Muscle layer of colon (tissue), 2 donors: ENCODE measurements around the gene SNX25.

ENCODE experiments used
- H3K27ac ChIP-seq: one replicate; pipeline ENCODE4 v1.7.0; 2013; ENCODE audit warnings: low read depth, mild to moderate bottlenecking, low read length, moderate library complexity
- H3K27me3 ChIP-seq, 2 donors: one replicate each; pipeline ENCODE4 v1.7.0; 2013; ENCODE audit warnings: low read length in 2 of 2, mild to moderate bottlenecking in 2 of 2; ENCODE audit not compliant: insufficient read depth in 2 of 2, control insufficient read depth in 1 of 2
- H3K36me3 ChIP-seq: one replicate; pipeline ENCODE4 v1.7.0; 2013; ENCODE audit warnings: mild to moderate bottlenecking, low read length; ENCODE audit not compliant: insufficient read depth
- H3K4me1 ChIP-seq: one replicate; pipeline ENCODE4 v1.7.0; 2013; ENCODE audit warnings: mild to moderate bottlenecking, low read length; ENCODE audit not compliant: insufficient read depth
- H3K4me3 ChIP-seq, 2 donors: one replicate each; pipeline ENCODE4 v1.7.0; 2013; ENCODE audit warnings: low read length in 2 of 2, low read depth in 1 of 2, mild to moderate bottlenecking in 1 of 2, moderate library complexity in 1 of 2
- H3K9ac ChIP-seq: one replicate; pipeline ENCODE4 v1.7.0; 2013; ENCODE audit warnings: low read length
- H3K9me3 ChIP-seq: one replicate; pipeline ENCODE4 v1.7.0; 2013; ENCODE audit warnings: mild to moderate bottlenecking, low read length
- donor health status: abdominal sarcoma.
- donor health status: Adenocarcinoma of cecum.

SNX25 gene

DNA sequence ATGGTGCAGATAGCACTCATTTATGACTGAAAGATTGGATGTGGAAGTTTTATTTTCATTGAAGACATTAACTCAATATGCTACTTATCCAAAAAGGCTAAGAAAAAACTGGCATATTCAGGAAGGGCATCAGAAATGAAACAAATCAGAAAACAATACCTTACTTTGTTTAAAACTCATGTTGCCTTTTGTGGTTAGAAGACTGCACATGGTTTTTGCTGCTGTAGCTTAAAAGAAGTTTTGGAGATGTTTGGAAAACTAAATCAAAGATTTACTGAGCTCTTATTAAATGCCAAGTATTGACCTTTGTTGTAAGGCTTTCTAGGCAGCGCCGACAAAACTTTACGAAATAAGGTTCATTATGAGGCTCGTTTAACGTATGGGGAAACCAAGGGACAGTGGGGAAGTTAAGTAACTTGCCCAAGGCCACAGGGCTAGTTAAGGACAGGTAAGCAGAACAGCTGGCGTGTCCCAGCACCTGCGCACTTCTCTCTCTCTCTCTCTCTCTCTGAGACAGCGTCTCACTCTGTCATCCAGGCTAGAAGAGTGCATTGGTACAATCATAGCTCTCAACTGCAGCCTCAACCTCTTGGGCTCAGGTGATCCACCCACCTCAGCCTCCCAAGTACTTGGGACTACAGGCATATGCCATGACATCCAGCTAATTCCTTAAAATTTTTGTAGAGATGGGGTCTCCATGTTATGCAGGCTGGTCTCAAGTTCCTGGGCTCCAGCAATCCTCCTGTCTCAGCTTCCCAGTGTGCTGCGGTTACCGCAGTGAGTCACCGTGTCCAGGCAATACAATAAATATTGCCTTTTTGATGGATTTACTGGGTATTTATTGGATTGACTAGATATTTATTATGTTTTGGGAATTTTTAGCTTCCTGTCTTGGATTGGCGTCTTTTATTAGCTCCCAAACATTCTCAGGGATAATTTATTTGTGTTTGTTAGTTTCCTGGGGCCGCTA, 170.2 kb downstream of the SNX25 start:
- H3K4me1 ChIP-seq: no peaks in the 10 kb centered on the region
- no peak overlapping the region for H3K4me3 ChIP-seq
- H3K27ac ChIP-seq: no peak overlapping the region
- no peaks in the 10 kb centered on the region for H3K9me3 ChIP-seq
- no peaks in the 10 kb centered on the region for H3K36me3 ChIP-seq
- H3K27me3 ChIP-seq: no peaks in the 10 kb centered on the region
- no peak overlapping the region for H3K9ac ChIP-seq

DNA sequence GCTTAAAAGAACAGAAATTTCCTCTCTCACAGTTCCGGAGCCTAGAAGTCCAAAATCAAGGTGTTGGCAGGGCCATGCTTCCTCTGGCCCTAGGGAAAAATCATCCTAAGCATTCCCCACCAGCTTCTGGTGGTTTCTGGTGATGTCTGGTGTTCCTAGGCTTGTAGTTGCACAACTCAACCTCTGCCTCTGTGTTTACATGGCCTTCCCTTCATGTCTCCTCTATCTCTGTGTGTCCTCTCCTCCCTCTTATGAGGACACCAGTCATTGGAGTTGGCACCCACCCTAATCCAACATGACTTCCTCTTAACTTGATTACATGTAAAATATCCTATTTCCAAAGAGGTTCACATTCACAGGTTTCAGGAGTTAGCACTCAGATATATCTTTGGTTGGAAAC, 170.9 kb downstream of the SNX25 start:
- no peak overlapping the region for H3K4me3 ChIP-seq
- H3K27ac ChIP-seq: no peak overlapping the region
- no peaks in the 10 kb centered on the region for H3K9me3 ChIP-seq
- H3K4me1 ChIP-seq: no peaks in the 10 kb centered on the region
- H3K36me3 ChIP-seq: no peaks in the 10 kb centered on the region
- H3K27me3 ChIP-seq: no peaks in the 10 kb centered on the region
- H3K9ac ChIP-seq: no peak overlapping the region

DNA sequence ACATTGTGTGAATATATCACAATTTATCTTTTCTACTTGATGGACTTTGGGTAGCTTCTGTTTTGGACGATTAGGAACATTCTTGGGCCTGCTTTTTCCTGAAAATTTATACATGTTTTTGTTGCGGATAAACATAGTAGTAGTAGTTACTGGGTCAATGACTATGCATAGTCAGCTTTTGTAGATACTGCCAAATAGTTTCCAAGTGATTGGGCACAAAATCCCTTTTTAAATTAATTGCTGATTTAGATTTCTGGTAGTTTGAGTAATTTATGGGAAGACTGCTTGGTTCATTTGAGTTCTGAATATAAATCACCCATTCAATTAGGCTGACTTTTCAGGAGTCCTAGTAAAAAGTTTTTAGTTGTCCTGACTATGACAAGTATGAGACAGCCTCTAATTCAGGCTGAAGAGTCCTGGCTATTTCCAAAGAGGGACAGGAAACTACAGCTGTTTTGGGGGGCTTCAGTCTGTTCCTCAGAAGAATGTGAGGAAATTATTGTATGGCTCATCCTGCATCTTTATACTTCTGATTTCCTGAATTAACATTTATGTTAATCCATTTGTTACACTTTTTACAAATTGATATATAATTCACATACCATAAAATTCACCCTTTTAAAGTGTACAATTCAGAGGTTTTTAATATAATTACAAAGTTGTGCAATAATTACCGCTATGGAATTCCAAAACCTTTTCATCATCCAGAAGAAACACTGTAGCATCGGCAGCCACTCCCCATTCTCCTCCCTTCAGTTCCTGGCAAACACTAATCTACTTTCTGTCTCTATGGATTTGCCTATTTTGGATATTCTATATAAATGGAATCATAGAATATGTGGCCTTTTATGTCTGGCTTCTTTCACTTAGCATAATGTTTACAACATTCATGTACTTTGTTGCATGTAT, 172.1 kb downstream of the SNX25 start:
- Histone ChIP-seq H3K9ac (no peak overlapping the region), H3K4me3 (no peak overlapping the region), H3K27ac (no peak overlapping the region), H3K36me3 (no peaks in the 10 kb centered on the region), H3K4me1 (no peaks in the 10 kb centered on the region), H3K27me3 (no peaks in the 10 kb centered on the region), H3K9me3 (no peaks in the 10 kb centered on the region)

DNA sequence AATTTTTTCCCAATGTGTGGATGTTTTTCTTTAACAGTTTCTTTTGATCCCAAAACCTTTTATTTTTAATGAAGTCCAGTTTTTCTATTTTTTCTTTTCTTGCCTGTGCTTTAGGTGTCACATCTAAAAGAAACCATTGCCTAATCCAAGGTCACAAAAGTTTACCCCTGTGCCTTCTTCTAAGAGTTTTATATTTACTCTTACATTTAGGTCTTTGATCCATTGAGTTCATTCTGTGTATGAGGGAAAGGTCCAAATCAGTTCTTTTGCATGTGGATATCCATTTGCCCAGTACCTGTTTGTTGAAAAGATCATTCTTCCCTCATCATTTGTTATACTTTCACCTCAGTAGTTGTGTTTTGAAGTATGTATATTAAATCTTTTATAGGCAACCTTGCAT, 173.4 kb downstream of the SNX25 start:
- no peak overlapping the region for H3K9ac ChIP-seq
- H3K4me1 ChIP-seq: no peaks in the 10 kb centered on the region
- no peak overlapping the region for H3K4me3 ChIP-seq
- H3K27me3 ChIP-seq: no peaks in the 10 kb centered on the region
- no peak overlapping the region for H3K27ac ChIP-seq
- H3K36me3 ChIP-seq: no peaks in the 10 kb centered on the region
- H3K9me3 ChIP-seq: no peaks in the 10 kb centered on the region

GRCh38 chr4:185383451-185383850, 174.1 kb downstream of the SNX25 start:
- Histone ChIP-seq H3K27me3 (no peaks in the 10 kb centered on the region), H3K4me3 (no peak overlapping the region), H3K9ac (no peak overlapping the region), H3K36me3 (no peaks in the 10 kb centered on the region), H3K9me3 (no peaks in the 10 kb centered on the region), H3K27ac (no peak overlapping the region), H3K4me1 (no peaks in the 10 kb centered on the region)

DNA sequence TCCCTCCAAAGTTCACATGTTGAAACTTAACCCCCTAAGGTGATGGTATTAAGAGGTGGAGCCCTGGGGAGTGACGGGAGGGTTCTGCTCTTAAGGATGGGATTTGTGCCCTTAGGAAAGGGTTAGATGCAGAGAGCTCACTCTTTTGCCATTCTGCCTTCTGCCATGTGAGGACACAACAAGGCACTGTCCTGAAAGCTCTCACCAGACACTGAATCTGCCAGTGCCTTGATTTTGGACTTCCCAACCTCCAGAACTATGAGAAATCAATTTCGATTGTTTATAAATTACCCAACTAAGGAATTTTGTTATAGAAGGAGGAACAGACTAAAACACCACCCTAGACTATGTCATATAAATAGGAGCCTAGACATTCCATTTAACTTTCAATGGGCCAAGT, 174.7 kb downstream of the SNX25 start:
- Histone ChIP-seq H3K4me3 (no peak overlapping the region), H3K27ac (no peak overlapping the region), H3K27me3 (no peaks in the 10 kb centered on the region), H3K9me3 (no peaks in the 10 kb centered on the region), H3K36me3 (no peaks in the 10 kb centered on the region), H3K9ac (no peak overlapping the region), H3K4me1 (no peaks in the 10 kb centered on the region)

- no peak overlapping the region for H3K4me3 ChIP-seq
- no peak overlapping the region for H3K9ac ChIP-seq
- H3K9me3 ChIP-seq: no peaks in the 10 kb centered on the region
- no peak overlapping the region for H3K27ac ChIP-seq
- no peaks in the 10 kb centered on the region for H3K36me3 ChIP-seq
- H3K27me3 ChIP-seq: no peaks in the 10 kb centered on the region
- no peaks in the 10 kb centered on the region for H3K4me1 ChIP-seq
Observed at GRCh38 chr4:185384930-185385331, 175.5 kb downstream of the SNX25 start.

DNA sequence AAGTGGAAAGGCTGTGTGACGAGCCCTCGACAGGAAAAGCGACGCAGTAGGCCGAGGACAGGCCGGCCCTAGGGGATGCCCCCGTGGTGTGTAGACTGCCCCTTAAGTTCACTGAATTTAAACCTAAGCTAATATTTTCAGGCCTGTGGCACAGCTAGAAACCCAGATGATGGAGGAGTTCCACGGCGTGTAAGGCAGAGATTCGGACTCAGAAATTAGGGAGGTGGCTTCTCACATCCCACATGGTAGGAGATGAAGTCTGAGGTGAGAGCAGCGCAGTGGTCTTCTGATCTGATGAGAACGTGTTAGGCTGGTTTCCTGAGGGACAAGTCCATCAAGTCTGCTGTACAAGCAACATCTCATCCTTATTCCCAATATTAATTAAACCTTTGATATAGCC, 178.6 kb downstream of the SNX25 start:
- Histone ChIP-seq H3K9me3 (no peaks in the 10 kb centered on the region), H3K4me1 (no peaks in the 10 kb centered on the region), H3K9ac (no peak overlapping the region), H3K27me3 (no peaks in the 10 kb centered on the region), H3K4me3 (no peak overlapping the region), H3K36me3 (no peaks in the 10 kb centered on the region), H3K27ac (no peak overlapping the region)

DNA sequence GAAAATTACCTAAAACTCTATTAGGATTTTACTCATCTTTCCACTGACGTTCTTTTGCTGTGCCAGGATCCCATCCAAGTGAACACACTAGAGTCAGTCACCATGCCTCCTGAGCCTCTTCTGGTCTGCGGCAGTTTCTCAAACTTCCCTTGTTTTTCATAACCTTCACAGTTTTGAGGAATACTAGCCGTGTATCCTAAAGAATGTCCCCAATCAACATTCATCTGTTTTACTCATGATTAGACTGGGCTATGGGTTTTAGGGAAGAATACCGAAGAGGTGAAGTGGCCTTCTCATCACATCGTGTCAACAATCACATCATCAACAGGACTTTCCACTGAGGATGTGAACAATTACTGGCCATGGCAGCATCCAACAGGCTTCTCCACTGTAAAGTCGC, 181.5 kb downstream of the SNX25 start:
- Histone ChIP-seq H3K4me3 (no peak overlapping the region), H3K9me3 (no peaks in the 10 kb centered on the region), H3K27ac (no peak overlapping the region), H3K9ac (no peak overlapping the region), H3K36me3 (no peaks in the 10 kb centered on the region), H3K27me3 (no peaks in the 10 kb centered on the region), H3K4me1 (peaks cover 9% of the 10 kb centered on the region)

DNA sequence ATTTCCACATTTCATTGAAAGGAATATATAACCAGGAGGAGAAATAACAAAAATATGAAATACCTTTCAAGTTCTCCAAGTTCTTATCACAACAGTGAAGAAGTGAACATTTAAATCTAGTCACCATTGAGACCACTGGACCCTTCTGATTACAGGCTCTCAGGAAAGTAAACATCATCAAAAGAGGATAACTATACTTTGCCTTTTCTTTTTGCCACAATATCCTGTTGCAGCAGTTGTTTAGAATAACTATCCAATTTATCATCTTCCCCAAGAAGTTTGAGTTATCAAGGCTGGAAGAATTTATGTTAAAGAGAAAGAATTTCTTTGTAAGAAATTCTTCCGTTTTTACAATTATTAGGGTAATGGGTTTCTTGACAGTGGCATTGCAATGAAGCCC, 182.8 kb downstream of the SNX25 start:
- Histone ChIP-seq H3K4me3 (no peak overlapping the region), H3K9me3 (no peaks in the 10 kb centered on the region), H3K27ac (no peak overlapping the region), H3K27me3 (no peaks in the 10 kb centered on the region), H3K36me3 (no peaks in the 10 kb centered on the region), H3K9ac (no peak overlapping the region), H3K4me1 (peaks cover 9% of the 10 kb centered on the region)

- Histone ChIP-seq H3K36me3 (peaks cover 10% of the 10 kb centered on the region), H3K9ac (peak overlapping the region; percentile 58), H3K27ac (peak overlapping the region; percentile 95), H3K9me3 (no peaks in the 10 kb centered on the region), H3K27me3 (no peaks in the 10 kb centered on the region), H3K4me3 (peak overlapping the region; percentile 67 to 91), H3K4me1 (peaks cover 9% of the 10 kb centered on the region)
Observed at GRCh38 chr4:185394568-185395237, 185.3 kb downstream of the SNX25 start.
